Stimulated activated CD8-positive, alpha-beta memory T cell treated with anti-CD3 and anti-CD28 coated beads, Interleukin-12 subunit alpha, Interleukin-12 subunit beta, amount 100 ng/mL, for 24 hours (primary cell): ENCODE results near the gene YJU2.
"Not testable (repeated sequence)": the region's sequence is repeated elsewhere in the genome, so short reads cannot be mapped to it uniquely, and the experiment has no call there.

Source experiments
- DNase-seq: peaks from one replicate; pipeline ENCODE4 v3.0.0-alpha.2; 2020; ENCODE audit errors: extremely low read depth

Gene YJU2

GRCh38 chr19:4228765-4229178, 18.1 kb upstream of the YJU2 start:
- no peak for DNase-seq

- peak; percentile 12 for DNase-seq
These were observed 17.5 kb upstream of the YJU2 start, which contains the start of gene EBI3 for GRCh38 chr19:4229179-4229931. Gene EBI3, plus strand, starts transcription at chr19:4229523. Its CDS starts 28 bp downstream, at chr19:4229551.

GRCh38 chr19:4230237-4230636, 16.6 kb upstream of the YJU2 start:
- DNase-seq, result not testable (repeated sequence)

- DNase-seq, result not testable (repeated sequence)
These were observed 15.4 kb upstream of the YJU2 start for GRCh38 chr19:4231521-4231920.

- not testable (repeated sequence) for DNase-seq
These were observed 14.7 kb upstream of the YJU2 start for GRCh38 chr19:4232139-4232538.

GRCh38 chr19:4232614-4233281, 14.1 kb upstream of the YJU2 start:
- no peak for DNase-seq

GRCh38 chr19:4233282-4233853, 13.5 kb upstream of the YJU2 start:
- DNase-seq, result peak; percentile 39

GRCh38 chr19:4234142-4234861, 12.6 kb upstream of the YJU2 start:
- DNase-seq, result no peak

- no peak for DNase-seq
These were observed 12.0 kb upstream of the YJU2 start for GRCh38 chr19:4234862-4235201.

GRCh38 chr19:4237510-4237909, 9.4 kb upstream of the YJU2 start:
- DNase-seq, result not testable (repeated sequence)

GRCh38 chr19:4238831-4239230, 8.0 kb upstream of the YJU2 start:
- DNase-seq, result no peak

- DNase-seq, result no peak
These were observed 5.0 kb upstream of the YJU2 start for GRCh38 chr19:4241824-4242430.

- not testable (repeated sequence) for DNase-seq
These were observed 942 bp upstream of the YJU2 start for GRCh38 chr19:4245938-4246337.

GRCh38 chr19:4256563-4256962, 9.7 kb downstream of the YJU2 start:
- no peak for DNase-seq

GRCh38 chr19:4257025-4257424, 10.1 kb downstream of the YJU2 start:
- DNase-seq, result no peak

- no peak for DNase-seq
These were observed 11.3 kb downstream of the YJU2 start for GRCh38 chr19:4258181-4258580.

- DNase-seq, result no peak
These were observed 13.8 kb downstream of the YJU2 start for GRCh38 chr19:4260613-4261191.

GRCh38 chr19:4264812-4265211, 17.9 kb downstream of the YJU2 start:
- no peak for DNase-seq

GRCh38 chr19:4266253-4267000, 19.5 kb downstream of the YJU2 start:
- DNase-seq, result no peak

GRCh38 chr19:4267101-4267900, 20.4 kb downstream of the YJU2 start:
- DNase-seq, result no peak
